Fibroblast of skin of abdomen (primary cell): ENCODE data around the gene CGB3. TPM values are rescaled to one million over a fixed set of nuclear protein-coding genes. Genes with fewer than 3 reads are reported as not detected.
A peak's percentile ranks its signal among the peaks of the same experiment; 100 is the strongest.
"Not testable (repeated sequence)": the region's sequence is repeated elsewhere in the genome, so short reads cannot be mapped to it uniquely, and the experiment has no call there.

Experiments
- DNase-seq: peaks from one replicate; pipeline ENCODE4 v3.0.0-alpha.2; 2013
- polyA plus RNA-seq, 2 experiments: library from polyadenylated mRNA; unstranded; fragments of 120-200 nt; gene quantifications; one replicate each; pipeline ENCODE4 v1.2.1, GENCODE V29; 2013; ENCODE audit not compliant: insufficient read length in 2 of 2

Gene CGB3
- 0.23 TPM for polyA plus RNA-seq (2013, experiment 1 of 2; ENCODE audit: insufficient read length)
- polyA plus RNA-seq (2013, experiment 2 of 2; ENCODE audit: insufficient read length), result 0.22 TPM

GRCh38 chr19:49024233-49024632 lies at the start of gene CGB3:
TSS of gene CGB3 (minus strand) at chr19:49024333. CDS start at chr19:49023971, 362 bp downstream.
- not testable (repeated sequence) for DNase-seq

GRCh38 chr19:49071860-49072547 lies 47.9 kb upstream of the CGB3 start:
- DNase-seq, result no peak

DNA sequence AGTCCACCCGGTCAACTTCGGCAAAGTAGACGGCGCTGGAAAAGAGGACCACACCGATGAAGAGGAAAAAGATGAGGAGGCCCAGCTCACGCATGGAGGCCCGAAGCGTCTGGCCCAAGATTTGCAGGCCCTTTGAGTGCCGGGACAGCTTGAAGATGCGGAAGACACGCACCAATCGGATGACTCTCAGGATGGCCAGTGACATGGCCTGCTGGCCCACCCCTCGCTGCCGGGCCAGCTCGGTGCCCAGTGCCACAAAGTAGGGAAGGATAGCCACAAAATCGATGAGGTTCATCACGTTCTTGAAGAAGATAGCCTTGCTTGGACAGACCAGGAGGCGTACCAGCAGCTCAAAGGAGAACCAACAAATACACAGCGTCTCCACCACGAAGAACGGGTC lies 46.3 kb upstream of the CGB3 start:
- no peak for DNase-seq

DNA sequence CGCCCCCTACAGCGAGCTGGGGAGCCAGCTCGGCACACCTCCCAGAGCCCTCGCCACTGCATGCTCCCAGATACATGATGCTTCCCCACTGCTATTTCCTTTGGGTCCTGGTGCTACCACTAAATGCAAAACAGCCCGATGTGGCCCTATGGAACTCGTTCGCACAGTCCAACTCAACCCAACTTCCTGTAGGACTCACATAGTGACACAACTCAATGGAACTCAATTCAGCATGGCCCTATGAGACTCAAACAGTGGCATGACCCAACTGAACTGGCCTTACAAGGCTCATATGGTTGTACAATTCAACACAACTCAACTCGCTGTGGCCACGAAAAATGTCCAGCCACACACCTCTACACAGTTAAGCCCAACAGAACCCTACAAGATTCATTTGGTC lies 44.9 kb upstream of the CGB3 start:
- no peak for DNase-seq

DNA sequence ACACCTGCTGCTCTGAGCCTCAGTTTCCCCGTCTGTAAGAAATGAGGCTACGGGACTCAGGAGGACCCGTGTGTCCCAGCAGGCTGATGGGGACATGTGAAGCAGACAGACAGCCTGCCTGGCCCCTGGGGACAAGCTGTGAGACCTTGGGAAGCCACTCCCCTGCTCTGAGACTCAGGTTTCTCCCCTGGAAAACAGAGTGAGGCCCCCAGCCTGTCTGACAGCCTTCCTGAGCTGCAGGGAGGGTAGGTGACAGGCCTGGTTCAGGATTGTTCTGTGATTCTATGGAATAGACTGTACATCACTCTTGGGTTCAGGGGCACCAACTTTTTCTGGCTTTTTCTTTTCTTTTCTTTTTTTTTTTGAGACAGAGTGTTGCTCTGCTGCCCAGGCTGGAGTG lies 43.4 kb upstream of the CGB3 start:
- DNase-seq, result no peak

- no peak for DNase-seq
Observed at GRCh38 chr19:49065905-49066512, 41.9 kb upstream of the CGB3 start.

GRCh38 chr19:49064768-49065611 lies 40.9 kb upstream of the CGB3 start, which contains the start of gene NTF4:
TSS of gene NTF4 (minus strand) at chr19:49064818. CDS start at chr19:49061997, 2,821 bp downstream.
- peak; percentile 28 for DNase-seq

DNA sequence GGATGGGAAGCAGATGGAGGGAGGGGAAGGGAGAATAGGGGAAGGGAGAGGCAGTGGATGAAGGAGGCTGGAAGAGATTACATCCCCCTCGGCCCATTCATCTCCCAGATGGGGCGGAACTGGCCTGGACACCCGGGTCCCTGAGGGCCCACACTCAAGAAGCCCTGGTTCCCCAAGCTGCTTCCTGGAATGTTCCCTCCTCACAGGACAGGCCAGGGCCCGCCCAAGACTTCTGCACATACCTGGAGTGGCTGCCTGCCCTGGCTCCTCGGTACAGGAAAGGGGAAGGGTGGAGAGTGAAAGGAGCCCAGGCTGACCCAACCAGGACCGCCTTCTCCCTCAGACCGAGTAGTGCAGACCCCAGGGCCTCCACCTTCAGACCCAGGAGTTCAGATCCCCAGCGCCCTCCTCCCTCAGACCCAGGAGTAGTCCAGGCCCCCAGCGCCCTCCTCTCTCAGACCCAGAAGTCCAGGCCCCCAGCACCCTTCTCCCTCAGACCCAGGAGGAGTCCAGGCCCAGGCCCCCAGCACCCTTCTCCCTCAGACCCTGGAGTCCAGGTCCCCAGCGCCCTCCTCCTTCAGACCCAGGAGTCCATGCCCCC lies 40.0 kb upstream of the CGB3 start:
- DNase-seq, result no peak

GRCh38 chr19:49061445-49061844 lies 37.3 kb upstream of the CGB3 start:
- no peak for DNase-seq

DNA sequence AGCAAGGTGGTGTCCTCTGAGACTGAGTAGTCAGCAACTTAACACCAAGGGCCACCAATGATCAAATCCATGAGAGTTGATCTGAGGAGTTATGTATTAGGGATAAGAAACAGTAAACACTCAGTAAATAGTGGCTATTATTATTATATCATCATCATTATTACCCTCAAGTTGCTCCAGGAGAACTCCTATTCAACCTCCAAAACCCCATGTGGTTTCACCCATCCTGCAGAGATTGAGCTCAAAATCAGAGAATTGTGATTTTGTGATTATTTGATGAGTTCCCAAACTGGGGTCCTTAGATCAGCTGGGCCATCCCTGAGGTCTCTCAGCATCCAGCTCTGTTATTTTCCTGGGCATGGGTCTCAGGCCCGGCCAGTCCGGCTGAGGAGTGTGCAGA lies 36.9 kb upstream of the CGB3 start:
- no peak for DNase-seq

- DNase-seq, result no peak
Observed at GRCh38 chr19:49059053-49059452, 34.9 kb upstream of the CGB3 start.

GRCh38 chr19:49058562-49058961 lies 34.4 kb upstream of the CGB3 start:
- DNase-seq, result peak; percentile 52

DNA sequence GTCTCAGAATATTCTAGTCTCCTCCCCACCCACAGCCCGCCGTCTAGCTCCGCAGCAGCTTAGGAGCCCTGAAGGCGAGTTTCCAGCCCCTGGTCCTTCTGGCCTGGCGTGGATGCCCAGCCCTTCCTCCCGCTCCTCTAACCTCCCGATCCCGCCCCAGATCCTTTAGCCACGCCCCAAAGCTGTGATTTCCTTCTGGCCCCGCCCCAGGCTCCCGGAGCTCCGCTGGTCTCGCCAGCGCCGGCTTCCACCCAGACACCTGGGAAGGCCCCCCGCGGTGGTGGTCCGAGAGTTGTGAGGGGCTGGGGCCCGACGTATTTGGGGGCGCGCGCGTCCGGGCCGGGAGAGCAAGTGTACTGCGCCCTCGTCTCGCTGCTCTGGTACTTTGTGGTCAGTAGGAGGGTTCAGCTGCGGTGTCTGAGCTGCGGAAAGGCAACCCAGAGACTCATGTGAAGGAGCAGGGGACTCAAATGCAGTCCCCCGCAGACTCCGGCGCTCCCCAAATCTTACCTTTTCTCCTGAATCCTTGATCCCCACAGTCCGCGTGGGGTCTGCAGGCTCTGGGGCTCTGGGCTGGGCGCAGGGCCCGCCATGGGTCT lies 33.6 kb upstream of the CGB3 start, which contains the start of gene CGB7:
Gene CGB7 (minus strand): TSS at position 114 of the 599 bp plus-strand sequence. CDS start 2,374 bp downstream, outside the sequence.
- DNase-seq, result peak; percentile 53

GRCh38 chr19:49056902-49057596 lies 32.9 kb upstream of the CGB3 start:
- DNase-seq, result not testable (repeated sequence)

GRCh38 chr19:49056101-49056901 lies 32.2 kb upstream of the CGB3 start:
- peak; percentile 48 for DNase-seq

DNA sequence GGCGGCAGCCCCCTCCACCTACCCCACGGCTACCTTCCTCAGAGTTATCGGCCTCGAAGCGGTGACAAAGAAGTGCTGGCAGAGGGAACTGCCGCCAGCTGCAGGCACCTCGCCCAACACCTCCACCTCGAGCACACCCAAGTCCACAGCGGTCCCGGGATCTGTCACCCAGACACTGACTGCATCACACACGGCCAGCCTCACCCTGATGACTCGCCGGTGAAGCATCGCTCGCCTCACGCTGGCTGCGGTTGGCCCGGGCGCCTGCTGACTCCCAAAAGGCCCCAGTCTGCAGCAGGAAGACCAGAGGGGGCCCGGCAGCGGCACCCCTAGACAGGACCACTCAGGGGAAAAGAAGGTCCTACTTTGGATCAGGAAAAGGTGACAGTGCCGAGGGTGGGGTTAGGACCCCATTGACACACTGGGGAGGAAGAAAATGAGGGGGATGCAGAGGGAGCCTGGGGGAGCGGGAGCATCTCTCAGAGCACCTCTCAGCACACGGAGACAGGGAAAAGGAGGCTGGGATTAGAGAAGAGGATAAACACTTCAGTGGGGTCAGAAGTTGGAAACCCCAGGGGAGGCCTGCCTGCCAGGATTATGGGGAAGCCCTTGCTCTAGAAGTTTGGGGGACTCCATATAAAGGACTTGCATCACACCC lies 26.4 kb upstream of the CGB3 start:
- peak; percentile 69 for DNase-seq

GRCh38 chr19:49049834-49050233 lies 25.7 kb upstream of the CGB3 start:
- DNase-seq, result not testable (repeated sequence)

GRCh38 chr19:49049011-49049410 lies 24.9 kb upstream of the CGB3 start, which contains the start of gene CGB8:
TSS of gene CGB8 (minus strand) at chr19:49049111. CDS start at chr19:49048739, 372 bp downstream.
- not testable (repeated sequence) for DNase-seq

DNA sequence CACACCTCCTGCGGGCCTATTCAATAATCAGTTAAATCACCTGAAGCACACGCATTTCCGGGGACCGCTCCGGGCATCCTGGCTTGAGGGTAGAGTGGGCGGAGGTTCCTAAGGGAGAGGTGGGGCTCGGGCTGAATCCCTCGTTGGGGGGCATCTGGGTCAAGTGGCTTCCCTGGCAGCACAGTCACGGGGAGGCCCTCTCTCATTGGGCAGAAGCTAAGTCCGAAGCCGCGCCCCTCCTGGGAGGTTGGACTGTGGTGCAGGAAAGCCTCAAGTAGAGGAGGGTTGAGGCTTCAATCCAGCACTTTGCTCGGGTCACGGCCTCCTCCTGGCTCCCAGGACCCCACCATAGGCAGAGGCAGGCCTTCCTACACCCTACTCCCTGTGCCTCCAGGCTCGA lies 19.4 kb upstream of the CGB3 start, which contains the start of gene CGB5:
Gene CGB5 (plus strand): TSS at position 301 of the 400 bp plus-strand sequence. CDS start 362 bp downstream, outside the sequence.
- DNase-seq, result not testable (repeated sequence)

GRCh38 chr19:49042666-49043065 lies 18.5 kb upstream of the CGB3 start:
- not testable (repeated sequence) for DNase-seq
